ENCODE data around the gene NAXE.
"Not testable (repeated sequence)": the region's sequence is repeated elsewhere in the genome, so short reads cannot be mapped to it uniquely, and the experiment has no call there.

The NAXE gene

DNA sequence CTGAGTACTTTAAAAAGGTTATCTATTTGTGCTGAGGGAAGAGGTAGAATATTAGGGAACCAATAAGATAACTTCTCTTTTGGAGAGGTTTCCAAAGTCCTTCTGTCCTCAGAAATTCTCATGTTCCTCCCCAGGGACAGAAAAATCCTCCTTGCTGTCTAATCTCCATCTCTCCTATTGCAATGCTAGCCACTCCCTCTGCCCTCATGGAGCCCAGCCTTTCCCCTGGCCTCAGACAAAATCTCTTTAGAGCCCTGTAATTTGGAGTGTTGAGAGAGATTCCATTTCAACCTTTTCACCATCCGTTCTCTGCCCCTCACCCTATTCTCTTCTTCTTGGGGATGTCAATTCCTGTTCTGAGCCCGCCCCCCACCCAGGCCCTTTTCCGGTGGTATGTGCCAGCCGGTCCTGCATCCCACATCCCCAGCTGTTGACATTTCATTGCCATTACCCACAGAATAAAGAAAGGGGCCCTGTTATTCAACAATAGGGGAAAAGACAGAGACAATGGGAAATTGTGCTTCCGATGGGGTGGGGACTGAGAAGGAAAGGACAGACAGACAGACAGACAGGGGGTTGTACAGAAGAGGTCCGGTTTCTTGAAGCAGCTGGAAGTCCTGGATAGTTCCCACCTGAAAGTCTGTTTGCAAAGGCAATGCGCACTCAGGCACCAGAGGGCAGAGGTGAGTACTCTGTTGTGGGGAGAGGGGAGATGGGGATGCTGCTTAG lies 27.4 kb downstream of the NAXE start, which contains the start of gene HAPLN2:
Gene HAPLN2, plus strand, starts transcription at position 563 of the 729 bp plus-strand sequence. CDS start 4,076 bp downstream, outside the sequence.
- no peak for DNase-seq (ENCODE audit: extremely low read depth in 1 of 2, low read depth in 1 of 2)

DNA sequence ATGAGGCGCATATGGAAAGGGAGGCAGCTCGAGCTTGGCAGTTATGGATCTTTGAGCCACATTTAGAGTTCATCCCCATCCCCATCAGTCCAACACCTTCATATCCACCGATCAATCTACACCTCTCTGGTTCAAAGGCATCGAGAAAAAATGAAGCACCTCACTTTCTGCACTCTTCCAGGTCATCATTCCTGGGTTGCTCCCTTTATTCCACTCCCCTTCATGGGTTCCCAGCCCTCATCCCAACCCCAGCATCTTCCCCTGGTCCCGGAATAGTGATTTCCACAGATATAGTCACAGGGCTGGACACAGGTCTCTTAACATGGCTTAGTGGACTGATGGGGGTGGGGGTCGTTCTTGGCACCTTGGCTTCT lies 28.0 kb downstream of the NAXE start:
- DNase-seq (ENCODE audit: extremely low read depth in 1 of 2, low read depth in 1 of 2), result no peak

DNA sequence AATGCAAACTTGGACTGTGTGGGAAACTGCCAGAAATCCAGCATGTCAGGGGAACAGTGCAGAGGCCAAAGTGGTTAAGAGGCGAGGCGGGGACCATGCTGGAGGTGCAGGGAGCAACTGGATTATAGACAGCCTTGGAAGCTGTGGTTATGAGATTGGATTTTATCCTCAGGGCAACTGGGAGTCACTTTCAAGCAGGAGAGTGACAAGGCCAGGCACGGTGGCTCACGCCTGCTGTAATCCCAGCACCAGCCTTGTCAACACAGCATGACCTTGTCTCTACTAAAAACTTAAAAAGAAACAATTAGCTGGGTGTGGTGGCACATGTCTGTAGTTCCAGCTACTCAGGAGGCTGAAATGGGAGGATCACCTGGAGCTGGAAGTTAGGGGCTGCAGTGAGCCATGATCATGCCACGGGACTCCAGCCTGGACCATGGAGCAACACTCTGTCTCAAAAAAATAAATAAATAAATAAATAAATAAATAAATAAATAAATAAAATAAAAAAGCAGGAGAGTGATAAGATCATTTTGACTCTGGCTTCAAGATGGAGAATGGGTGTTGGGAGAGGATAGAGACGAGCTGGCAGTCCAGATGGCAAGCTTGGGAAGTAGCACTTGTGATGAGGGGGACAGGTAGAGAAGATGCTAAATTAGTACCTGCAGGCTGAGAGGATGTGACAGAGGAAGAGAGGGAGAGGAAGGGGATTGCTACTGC lies 31.2 kb downstream of the NAXE start:
- DNase-seq (ENCODE audit: extremely low read depth in 1 of 2, low read depth in 1 of 2), result no peak

DNA sequence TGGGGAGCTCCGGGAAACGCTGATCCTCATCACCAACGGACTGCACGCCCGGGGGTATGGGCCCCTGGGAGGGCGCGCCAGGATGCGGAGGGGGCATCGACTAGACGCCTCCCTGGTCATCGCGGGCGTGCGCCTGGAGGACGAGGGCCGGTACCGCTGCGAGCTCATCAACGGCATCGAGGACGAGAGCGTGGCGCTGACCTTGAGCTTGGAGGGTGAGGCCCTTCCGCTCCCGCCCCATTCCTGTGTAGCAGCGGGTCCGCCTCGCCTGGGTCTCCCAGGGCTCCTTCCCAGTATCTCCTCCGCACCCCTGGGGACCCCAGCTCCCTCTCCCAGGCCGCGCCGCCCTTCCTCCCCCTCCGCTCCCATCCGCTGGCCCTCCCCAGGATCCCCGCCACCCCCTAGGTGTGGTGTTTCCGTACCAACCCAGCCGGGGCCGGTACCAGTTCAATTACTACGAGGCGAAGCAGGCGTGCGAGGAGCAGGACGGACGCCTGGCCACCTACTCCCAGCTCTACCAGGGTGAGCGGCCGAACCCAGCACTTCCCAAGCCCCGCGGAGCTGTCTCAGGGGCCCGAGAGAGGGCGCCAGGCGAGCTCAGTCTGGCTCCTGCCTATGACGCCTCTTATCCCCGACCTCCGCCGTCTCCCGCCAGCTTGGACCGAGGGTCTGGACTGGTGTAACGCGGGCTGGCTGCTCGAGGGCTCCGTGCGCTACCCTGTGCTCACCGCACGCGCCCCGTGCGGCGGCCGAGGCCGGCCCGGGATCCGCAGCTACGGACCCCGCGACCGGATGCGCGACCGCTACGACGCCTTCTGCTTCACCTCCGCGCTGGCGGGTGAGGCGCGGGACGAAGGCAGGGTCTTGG lies 32.6 kb downstream of the NAXE start:
- DNase-seq (ENCODE audit: extremely low read depth in 1 of 2, low read depth in 1 of 2), result no peak

DNA sequence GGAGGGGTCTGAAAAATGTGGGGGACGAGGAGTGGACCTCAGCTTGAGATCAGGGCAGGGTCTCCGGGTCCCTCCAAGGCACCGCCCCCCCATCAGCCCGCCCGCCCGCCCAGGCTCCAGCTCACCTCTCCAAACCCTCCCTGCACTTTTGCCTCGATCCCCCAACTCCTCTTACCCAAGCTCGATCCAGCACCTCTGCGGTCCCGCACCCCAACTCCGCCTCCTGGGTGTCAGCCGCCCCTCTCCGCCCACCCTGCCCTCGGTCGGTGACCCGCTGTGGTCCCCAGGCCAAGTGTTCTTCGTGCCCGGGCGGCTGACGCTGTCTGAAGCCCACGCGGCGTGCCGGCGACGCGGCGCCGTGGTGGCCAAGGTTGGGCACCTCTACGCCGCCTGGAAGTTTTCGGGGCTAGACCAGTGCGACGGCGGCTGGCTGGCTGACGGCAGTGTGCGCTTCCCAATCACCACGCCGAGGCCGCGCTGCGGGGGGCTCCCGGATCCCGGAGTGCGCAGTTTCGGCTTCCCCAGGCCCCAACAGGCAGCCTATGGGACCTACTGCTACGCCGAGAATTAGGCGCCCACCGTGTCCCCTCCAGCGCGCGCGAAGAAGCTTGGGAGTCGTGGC lies 33.3 kb downstream of the NAXE start:
- no peak for DNase-seq (ENCODE audit: extremely low read depth in 1 of 2, low read depth in 1 of 2)

DNA sequence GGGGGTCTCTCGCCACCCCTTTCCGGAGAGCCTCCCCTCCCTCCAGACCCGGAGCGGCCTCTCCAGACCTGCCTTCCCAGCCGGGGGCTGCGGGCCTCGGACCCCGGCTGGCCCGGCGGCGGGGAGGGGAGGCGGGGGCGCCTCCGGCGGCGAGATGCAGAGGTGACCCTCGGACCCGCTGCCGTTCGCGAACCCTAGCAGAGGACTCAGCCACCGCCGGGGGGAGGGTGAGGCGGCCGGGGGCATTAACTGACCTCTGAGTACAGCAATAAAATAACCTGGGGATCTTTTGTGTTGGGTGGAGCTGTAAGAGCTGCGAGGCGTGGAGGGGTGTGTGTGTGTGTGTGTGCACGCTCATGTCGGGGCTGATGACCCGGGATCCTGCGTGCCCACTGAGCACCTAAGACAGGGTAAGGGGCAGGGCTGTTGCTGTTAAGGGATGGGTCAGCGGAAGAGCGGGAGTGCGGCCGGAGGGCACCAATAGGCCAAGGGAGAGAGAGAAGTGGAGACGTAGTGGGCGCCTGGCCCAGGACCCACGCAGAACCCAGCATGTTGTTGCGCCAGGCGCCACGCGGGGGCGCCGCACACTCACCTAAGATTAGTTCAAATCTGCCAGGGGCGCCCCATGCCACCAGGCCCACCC lies 34.0 kb downstream of the NAXE start:
- DNase-seq (ENCODE audit: extremely low read depth in 1 of 2, low read depth in 1 of 2), result peak; percentile 40 to 64

DNA sequence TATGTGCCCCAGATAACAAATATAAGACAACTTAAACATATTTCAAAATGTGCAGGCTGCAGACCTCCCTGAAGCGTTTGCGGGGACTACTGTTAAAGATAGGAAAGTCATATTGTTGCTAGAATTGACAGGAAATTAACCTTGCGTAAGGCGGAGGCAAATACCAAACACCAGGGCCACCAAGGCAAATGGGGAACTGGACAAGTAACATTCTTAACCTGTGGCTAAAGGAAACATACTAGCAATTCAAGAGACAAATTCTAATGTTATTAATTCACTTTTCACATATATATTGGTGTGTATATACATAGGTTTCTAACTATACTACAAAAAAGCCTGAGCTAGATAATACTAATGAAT lies 34.5 kb downstream of the NAXE start:
- no peak for DNase-seq (ENCODE audit: extremely low read depth in 1 of 2, low read depth in 1 of 2)

DNA sequence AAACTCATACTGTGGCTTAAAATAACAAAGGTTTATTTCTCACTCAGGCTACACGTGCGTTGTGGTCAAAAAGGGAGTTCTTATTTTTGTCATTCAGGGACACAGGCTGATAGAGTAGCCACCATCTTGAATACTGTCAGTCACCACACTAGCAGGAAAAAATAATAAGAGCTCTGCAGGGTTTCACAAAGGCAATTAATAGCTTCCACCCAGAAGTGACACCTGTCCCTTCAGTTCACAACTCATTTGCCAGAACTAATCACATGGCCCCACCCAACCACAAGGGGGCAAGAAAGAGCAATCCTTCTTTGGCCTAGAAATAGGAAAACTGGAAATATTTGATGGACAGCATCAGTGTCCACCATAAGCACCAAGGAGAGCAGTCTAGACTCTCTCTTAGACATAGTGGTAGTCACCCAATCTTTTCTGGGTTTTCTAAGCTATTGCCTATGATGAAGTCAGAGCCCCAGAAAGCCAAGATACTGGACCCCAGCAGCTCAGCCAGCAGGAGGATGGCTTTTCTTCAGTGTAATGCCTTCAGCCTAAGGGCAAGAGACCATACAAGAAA lies 35.8 kb downstream of the NAXE start:
- no peak for DNase-seq (ENCODE audit: extremely low read depth in 1 of 2, low read depth in 1 of 2)

DNA sequence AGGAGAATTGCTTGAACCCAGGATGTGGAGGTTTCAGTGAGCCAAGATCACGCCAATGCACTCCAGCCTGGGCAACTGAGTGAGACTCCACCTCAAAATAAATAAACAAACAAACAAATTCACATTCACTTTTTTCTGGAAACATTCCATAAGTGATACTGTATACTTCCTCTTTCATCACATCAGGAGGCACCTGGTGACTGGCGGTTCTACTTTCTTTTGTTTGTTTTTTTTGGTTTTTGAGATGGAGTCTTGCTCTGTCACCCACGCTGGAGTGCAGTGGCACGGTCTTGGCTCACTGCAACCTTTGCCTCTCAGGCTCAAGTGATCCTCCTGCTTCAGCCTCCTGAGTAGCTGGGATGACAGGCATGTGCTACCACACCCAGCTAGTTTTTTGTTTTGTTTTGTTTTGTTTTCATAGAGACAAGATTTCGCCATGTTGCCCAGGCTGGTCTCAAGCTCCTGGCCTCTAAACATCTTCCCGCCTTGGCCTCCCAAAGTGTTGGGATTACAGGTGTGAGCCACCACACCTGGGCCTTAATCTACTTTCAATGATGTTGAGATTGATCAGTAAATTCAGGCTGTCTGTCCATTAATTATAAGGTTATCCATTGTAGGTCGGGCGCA lies 38.4 kb downstream of the NAXE start:
- DNase-seq (ENCODE audit: extremely low read depth in 1 of 2, low read depth in 1 of 2), result no peak

DNA sequence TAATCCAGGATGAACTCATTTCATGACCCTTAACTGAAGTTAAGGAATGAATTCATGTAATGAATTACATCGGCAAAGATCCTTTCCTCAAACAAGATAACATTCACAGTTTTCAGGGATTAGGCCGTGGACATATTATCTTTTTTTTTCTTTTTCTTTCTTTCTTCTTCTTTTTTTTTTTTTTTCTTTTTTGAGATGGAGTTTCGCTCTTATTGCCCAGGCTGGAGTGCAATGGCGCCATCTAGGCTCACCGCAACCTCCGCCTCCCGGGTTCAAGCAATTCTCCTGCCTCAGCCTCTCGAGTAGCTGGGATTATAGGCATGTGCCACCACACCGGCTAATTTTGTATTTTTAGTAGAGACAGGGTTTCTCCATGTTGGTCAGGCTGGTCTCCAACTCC lies 39.6 kb downstream of the NAXE start:
- not testable (repeated sequence) for DNase-seq (ENCODE audit: extremely low read depth in 1 of 2, low read depth in 1 of 2)

DNA sequence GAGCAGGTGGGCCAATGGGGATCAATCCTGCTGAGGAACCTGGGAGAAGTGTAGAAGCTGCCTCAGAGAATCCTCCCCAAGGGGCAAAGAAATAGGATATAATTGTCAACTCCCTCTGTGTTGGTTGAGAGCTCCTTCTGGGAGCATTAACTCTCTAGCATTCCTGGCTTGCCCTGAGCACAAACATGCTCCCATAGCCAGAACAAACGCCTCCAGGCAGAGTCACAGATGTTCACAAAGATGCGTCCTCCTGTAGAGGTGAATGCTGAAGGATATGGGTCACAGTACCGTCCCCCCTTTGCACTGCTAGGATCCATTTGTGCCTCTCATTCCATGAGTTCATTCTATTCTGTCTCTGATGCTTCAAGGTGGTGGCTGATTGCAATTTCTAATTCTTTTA lies 40.8 kb downstream of the NAXE start:
- DNase-seq (ENCODE audit: extremely low read depth in 1 of 2, low read depth in 1 of 2), result no peak

DNA sequence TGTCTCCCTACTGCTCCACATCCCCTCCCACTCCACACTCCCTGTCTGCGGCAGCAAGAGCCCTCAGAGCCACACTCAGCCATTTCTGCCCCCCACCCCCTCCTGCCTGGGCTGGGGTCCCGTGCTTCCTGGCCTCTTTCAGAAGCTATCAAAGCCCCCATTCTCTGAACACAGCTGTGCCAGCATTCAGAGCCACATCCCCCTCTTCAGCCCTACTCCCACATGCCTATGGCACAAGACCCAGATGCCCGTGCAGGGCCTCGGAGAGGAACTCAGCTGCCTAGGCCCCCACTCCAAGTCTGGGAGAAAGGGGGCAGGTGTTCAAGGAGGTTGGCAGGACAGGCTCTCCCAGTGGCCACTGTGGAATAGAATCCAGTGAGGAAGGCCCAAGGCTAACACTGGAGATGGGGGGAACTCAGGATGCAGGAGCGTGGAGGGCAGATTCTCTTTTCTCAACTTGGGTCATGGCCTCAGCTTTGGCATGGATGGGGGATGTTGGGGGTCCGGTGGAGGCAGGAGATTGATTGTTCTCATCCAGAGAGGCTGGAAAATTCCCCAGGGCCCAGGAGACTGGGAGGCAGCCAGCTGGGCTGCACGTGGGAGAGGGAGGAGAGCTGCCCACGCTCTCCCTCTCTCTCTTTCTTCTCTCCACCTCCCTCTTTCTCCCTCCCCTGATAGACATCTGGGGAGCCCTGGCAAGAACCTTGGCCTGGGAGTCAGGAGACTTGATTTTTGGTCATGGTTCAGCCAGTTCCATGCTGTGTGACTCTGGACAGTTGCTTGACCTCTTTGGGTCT lies 46.8 kb downstream of the NAXE start:
- DNase-seq (ENCODE audit: extremely low read depth in 1 of 2, low read depth in 1 of 2), result no peak

DNA sequence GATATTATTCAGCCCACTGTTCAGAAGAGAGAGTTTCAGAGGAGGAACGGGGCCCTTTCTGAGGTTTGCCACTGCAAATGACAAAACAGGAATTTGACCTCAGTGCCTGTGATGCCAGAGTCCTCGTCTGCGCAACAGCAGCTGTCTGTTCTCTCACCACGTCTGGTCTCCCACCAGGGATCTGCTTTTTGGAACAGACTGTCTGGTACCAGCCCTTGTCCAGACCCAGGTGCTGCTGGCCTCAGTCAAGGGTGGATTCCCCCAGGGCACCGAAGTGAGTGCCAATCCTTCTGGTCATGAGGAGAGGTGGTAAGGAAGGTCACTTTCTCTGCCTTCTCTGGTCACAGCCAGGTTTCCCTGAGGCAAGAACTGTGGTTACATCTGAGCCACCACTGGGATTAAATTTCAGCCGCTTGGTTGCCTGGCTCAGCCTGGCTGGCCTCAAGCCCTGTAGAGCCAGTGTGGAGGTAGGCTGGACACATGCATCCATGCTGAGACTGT lies 48.1 kb downstream of the NAXE start:
- no peak for DNase-seq (ENCODE audit: extremely low read depth in 1 of 2, low read depth in 1 of 2)

DNA sequence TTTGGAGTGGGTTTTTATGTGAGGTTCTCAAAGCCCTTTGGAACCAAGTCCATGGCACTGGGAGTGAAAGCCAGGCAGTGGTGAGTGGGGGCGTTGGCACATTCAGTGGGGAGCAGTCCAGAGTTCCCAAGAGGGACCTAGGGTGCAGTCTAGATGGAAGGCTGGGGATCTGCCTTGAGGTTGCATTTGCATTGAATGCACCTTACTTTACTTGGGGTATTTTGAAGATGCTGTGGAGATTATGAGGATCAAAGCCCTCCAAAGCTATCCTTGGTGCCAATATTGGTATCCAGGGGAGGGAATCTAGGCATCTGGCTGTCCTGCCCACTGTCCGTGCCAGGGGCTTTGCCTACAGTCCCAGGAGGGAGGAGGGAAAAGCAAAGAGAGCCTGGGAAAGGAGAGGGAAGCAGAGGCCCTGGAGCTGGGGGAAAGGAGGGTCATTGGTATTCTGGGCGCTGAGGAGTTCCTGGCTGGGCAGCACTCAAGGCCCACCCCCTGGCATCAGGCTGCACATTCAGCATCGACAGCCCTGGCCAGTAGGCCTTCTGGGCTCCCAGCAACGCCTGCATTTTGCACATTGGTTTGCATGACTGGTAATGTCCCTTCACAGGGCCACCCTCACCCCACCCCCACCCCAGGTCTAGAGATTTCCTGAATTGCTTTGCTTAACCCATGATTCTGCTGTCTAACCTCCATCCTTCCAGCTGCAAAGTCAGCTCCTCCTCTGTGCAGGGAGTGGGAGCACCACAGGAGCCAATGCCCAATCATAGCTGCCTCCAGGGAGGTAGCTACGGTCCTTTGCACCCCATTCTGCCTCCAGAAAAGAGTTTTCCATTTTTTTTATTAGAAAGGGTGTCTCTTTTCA lies 49.5 kb downstream of the NAXE start:
- DNase-seq (ENCODE audit: extremely low read depth in 1 of 2, low read depth in 1 of 2), result no peak

DNA sequence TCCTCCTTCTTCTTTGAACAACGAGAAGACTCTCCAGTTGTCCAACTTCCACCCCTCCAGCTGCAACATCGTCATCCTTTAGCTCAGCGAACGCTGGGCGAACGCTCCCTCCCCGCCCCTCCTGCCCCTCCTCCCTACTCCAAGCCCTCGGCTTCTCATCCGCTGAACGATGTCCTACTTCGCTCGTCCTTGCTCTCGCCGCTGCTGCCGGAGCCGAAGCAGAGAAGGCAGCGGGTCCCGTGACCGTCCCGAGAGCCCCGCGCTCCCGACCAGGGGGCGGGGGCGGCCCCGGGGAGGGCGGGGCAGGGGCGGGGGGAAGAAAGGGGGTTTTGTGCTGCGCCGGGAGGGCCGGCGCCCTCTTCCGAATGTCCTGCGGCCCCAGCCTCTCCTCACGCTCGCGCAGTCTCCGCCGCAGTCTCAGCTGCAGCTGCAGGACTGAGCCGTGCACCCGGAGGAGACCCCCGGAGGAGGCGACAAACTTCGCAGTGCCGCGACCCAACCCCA lies 50.2 kb downstream of the NAXE start, which contains the start of gene BCAN:
Gene BCAN, plus strand, starts transcription at position 357 of the 504 bp plus-strand sequence. CDS start 3,938 bp downstream, outside the sequence.
- no peak for DNase-seq (ENCODE audit: extremely low read depth in 1 of 2, low read depth in 1 of 2)

DNA sequence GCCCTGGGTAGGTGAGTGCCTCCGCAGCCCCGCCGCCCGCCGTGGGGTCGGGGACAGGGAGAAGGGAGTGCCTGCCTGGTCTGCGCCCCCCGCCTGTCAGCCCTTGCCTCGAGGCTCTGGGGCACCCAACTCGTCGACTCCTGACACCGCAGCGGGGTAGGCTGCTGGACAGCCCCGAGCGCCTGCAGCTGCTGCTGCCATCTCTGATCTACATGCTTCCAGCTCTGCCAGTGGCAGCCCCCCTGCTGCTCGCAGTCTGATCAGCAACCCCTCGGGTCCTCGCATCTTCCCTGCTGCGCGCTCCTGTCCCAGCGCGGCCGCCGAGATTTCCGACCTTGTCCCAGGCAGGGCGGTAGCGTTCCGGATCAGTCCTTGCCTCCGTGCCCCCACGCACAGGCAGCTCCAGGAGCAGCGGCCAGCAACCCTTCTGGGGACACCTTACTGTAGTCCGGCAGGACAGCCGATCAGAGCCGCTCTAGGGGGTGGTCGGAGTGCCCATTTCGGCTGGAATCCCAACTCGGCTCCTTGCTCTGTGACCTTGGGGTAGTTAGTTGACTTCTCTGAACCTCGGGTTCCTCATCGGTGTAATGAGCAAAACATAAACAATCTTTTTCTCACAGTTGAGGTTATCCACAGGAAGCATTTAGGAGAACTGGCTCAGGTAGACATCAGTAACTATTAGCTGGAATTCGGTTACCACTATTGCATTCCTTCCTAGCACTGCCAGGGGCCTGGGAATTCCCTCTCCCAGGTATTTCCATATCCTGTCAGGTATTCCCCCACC lies 50.9 kb downstream of the NAXE start:
- no peak for DNase-seq (ENCODE audit: extremely low read depth in 1 of 2, low read depth in 1 of 2)
